ENCODE measurements around the gene OPN5. TPM values are rescaled to one million over a fixed set of nuclear protein-coding genes. Genes with fewer than 3 reads are reported as not detected.
A peak's percentile ranks its signal among the peaks of the same experiment; 100 is the strongest.

OPN5 gene
- total RNA-seq, 6 experiments from 2014 or later = not detected

DNA sequence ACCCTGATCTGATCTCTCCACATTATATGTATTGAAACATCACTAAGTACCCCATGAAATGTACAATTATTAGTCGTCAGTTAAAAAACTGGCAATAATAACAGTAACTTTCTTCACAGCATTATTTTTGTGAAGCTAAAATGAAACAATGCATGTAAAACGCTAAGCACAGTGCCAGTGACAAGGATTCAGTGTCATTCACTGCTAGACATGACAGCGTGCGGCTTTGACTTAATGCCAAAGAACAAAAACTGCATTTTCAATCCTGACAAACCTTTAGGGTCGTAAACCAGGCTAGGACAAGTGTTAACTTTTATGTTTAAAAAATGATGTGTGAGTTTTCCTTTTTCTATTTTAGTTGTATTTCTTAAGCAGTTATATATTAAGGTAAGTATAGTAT lies 8.8 kb upstream of the OPN5 start:
- DNase-seq = no peak
- no peaks in the 10 kb centered on the region for H3K9me3 Mint-ChIP-seq
- H3K27me3 Mint-ChIP-seq (ENCODE audit: insufficient read depth) = peaks cover 7% of the 10 kb centered on the region; the same call in 1 of the 2 replicates
- no peaks in the 10 kb centered on the region for H3K4me1 Mint-ChIP-seq (ENCODE audit: low read depth)
- H3K36me3 Mint-ChIP-seq (ENCODE audit: low read depth) = no peaks in the 10 kb centered on the region
- H3K4me3 Mint-ChIP-seq = no peak overlapping the region
- no peak overlapping the region for H3K27ac Mint-ChIP-seq
- TF ChIP-seq, protein P1, sequence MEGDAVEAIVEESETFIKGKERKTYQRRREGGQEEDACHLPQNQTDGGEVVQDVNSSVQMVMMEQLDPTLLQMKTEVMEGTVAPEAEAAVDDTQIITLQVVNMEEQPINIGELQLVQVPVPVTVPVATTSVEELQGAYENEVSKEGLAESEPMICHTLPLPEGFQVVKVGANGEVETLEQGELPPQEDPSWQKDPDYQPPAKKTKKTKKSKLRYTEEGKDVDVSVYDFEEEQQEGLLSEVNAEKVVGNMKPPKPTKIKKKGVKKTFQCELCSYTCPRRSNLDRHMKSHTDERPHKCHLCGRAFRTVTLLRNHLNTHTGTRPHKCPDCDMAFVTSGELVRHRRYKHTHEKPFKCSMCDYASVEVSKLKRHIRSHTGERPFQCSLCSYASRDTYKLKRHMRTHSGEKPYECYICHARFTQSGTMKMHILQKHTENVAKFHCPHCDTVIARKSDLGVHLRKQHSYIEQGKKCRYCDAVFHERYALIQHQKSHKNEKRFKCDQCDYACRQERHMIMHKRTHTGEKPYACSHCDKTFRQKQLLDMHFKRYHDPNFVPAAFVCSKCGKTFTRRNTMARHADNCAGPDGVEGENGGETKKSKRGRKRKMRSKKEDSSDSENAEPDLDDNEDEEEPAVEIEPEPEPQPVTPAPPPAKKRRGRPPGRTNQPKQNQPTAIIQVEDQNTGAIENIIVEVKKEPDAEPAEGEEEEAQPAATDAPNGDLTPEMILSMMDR (IDR thresholded peaks at IDR 0.05) = no peak

DNA sequence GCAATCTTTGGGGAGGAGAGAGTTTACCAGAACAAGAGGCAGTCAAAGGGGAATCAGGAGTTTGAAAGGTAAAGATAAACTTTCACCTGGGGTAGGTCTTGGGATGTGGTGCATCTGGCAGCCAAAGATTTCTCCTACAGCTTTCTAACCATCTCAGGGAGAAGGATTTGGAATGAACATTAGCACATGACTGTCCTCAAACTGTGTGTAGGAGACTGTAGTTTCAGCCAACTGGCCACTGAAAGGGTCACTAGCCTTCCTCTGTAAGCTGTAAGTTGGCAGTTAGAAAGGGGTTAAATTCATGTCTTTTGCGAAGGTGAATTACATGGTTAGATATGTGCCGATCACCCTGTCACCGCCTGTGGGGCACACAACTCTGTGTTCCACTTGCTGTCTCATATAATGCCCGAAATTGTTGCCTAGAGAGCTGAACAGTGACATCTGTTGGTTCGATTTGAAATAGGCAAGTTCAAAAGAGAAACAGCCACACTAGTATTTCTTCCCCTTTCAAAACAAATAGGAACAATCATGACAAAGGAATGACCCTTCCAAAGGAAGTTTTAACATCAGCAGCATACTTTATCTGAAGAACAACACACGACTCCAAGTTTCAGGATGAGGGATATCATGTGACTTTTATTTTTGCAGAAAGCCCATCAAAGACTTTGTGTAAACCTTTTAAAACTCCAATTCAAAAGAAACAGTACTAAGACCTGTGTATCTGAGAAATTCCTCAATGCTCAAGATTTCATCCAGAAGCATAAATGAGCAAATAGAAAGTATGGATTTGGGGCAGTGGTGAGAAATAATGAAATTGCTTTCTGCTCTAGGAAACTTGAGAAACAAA lies 1.1 kb upstream of the OPN5 start:
- Mint-ChIP-seq H3K27ac (no peak overlapping the region), H3K36me3 (ENCODE audit: low read depth) (no peaks in the 10 kb centered on the region), H3K27me3 (ENCODE audit: insufficient read depth) (peaks cover 10% of the 10 kb centered on the region; the same call in 1 of the 2 replicates), H3K4me1 (ENCODE audit: low read depth) (peaks cover 13% of the 10 kb centered on the region), H3K4me3 (peak overlapping the region; percentile 78), H3K9me3 (no peaks in the 10 kb centered on the region)
- TF ChIP-seq, protein P1 (IDR thresholded peaks at IDR 0.05) = peak; percentile 81
- DNase-seq = peak; percentile 68

DNA sequence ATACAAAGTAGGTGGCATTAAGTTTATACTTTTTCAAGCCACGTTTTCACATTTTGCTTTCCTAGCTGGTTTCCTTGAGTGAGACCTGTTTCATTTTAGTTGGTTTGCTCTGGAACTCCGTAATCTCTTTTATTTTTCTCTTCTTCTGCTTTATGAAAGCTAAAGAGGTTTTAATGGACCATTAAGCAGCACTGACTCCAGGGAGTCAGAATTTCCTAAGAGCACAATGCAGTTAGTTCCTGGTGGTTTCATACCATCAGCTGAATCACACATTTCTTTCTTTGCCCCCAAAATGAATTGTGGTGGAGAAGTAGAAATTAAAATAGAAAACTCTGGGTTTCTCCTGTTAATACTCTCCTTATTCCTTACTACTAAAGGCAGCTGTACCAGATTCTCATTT lies 3.4 kb downstream of the OPN5 start:
- Mint-ChIP-seq H3K27ac (no peak overlapping the region), H3K4me1 (ENCODE audit: low read depth) (peaks cover 20% of the 10 kb centered on the region), H3K27me3 (ENCODE audit: insufficient read depth) (peaks cover 4% of the 10 kb centered on the region; the same call in 1 of the 2 replicates), H3K9me3 (no peaks in the 10 kb centered on the region), H3K4me3 (no peak overlapping the region), H3K36me3 (ENCODE audit: low read depth) (no peaks in the 10 kb centered on the region)
- TF ChIP-seq, protein P1 (IDR thresholded peaks at IDR 0.05) = no peak
- no peak for DNase-seq

DNA sequence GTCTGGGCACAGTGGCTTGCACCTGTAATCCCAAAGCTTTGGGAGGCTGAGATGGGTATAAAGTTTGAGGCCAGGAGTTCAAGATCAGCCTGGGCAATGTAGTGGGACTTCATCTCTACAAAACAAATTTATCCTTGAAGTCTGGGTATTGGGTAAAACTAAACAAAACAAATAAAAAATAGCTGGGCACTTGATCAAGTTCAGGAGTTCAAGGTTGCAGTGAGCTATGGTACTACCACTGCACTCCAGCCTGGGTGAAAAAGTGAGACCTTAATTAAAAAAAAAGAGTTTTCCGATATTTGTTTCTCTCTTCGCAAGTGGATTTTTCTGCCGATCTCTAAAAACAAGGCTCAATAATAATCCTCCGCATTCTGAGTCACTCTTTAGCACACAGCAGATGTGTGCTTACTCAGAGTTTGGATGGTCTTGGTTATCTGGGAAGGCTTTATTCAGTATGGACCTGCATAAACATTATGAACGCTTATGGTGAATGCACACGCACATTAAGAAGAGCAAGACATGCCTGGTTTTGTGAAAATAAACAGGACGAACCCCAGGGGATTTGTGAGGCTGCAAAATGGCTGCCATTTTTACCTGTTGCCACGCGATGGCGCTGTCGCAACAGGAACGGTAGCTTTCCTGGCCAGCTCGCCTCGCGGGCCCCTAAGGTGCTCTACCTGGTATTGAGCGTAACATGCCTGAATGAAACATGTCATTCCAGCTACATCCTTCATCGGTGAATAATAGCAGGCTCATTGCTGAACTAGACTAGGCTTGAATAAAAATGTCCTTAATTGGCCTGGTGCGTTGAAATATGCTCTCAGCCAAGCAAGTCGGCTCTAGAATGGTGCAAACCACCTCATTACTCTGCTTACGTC lies 6.0 kb downstream of the OPN5 start:
- peak; percentile 24 for DNase-seq
- H3K9me3 Mint-ChIP-seq = no peaks in the 10 kb centered on the region
- H3K27me3 Mint-ChIP-seq (ENCODE audit: insufficient read depth) = peaks cover 6% of the 10 kb centered on the region

DNA sequence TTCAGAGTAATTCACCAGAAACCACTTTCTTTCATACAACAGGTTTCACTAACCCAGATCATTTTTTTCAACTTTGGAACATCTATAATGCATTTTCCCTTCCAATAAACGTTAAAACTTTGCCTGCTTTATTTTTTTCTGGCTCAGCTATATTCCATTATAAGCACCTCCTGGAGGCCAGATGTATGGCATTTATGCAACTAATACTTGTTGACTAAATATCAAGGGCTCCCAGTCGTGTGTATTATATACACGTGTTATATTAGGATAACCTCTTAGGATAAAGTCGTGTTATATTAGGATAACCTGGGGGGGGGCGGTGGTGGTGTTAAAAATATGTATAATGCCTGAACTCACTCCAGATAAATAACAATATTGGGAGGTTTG lies 6.7 kb downstream of the OPN5 start:
- peaks cover 5% of the 10 kb centered on the region; the same call in 1 of the 2 replicates for H3K27me3 Mint-ChIP-seq (ENCODE audit: insufficient read depth)
- H3K27ac Mint-ChIP-seq = no peak overlapping the region
- H3K4me3 Mint-ChIP-seq = no peak overlapping the region; the same call in 1 of the 2 replicates
- TF ChIP-seq, protein P1 (IDR thresholded peaks at IDR 0.05) = no peak
- no peaks in the 10 kb centered on the region for H3K36me3 Mint-ChIP-seq (ENCODE audit: low read depth)
- H3K4me1 Mint-ChIP-seq (ENCODE audit: low read depth) = peaks cover 7% of the 10 kb centered on the region; the same call in 1 of the 2 replicates
- no peaks in the 10 kb centered on the region for H3K9me3 Mint-ChIP-seq
- no peak for DNase-seq

More for the DNA sequence above, 6.0 kb downstream of the OPN5 start:
- no peak overlapping the region for H3K27ac Mint-ChIP-seq
- peaks cover 7% of the 10 kb centered on the region; the same call in 1 of the 2 replicates for H3K4me1 Mint-ChIP-seq (ENCODE audit: low read depth)
- TF ChIP-seq, protein P1 (IDR thresholded peaks at IDR 0.05) = peak; percentile 98
- H3K4me3 Mint-ChIP-seq = peak overlapping the region; percentile 61
- no peaks in the 10 kb centered on the region for H3K36me3 Mint-ChIP-seq (ENCODE audit: low read depth)
